Occipital lobe (tissue), 2 donors: ENCODE data around the gene DUOXA2. TPM values are rescaled to one million over a fixed set of nuclear protein-coding genes. Genes with fewer than 3 reads are reported as not detected.

Source experiments
- DNase-seq: peaks from one replicate; lab custom pipeline; 2025; lab: John Stamatoyannopoulos, UW
- total RNA-seq: library from RNA; depleted of rRNA; stranded (reverse); fragments of >200 nt; gene quantifications from one replicate; pipeline ENCODE4 v1.2.3, GENCODE V29; 2014

The DUOXA2 gene
- total RNA-seq, 1 donor from 2014 or later, result not detected

GRCh38 chr15:45116482-45117307 lies 2.6 kb downstream of the DUOXA2 start:
- no peak for DNase-seq

- DNase-seq, result no peak
Measured at GRCh38 chr15:45117308-45118130, 3.4 kb downstream of the DUOXA2 start.

- peak; percentile 78 for DNase-seq
Measured at GRCh38 chr15:45118131-45118588, 4.0 kb downstream of the DUOXA2 start.

GRCh38 chr15:45118996-45119395 lies 4.9 kb downstream of the DUOXA2 start:
- no peak for DNase-seq

GRCh38 chr15:45120081-45120972 lies 6.2 kb downstream of the DUOXA2 start:
- DNase-seq, result no peak

- DNase-seq, result no peak
Measured at GRCh38 chr15:45121020-45121419, 6.9 kb downstream of the DUOXA2 start.

- no peak for DNase-seq
Measured at GRCh38 chr15:45121706-45122417, 7.7 kb downstream of the DUOXA2 start.

- DNase-seq, result no peak
Measured at GRCh38 chr15:45122719-45123118, 8.6 kb downstream of the DUOXA2 start.

GRCh38 chr15:45123397-45123796 lies 9.3 kb downstream of the DUOXA2 start:
- no peak for DNase-seq

- no peak for DNase-seq
Measured at GRCh38 chr15:45126535-45127158, 12.5 kb downstream of the DUOXA2 start.

- DNase-seq, result no peak
Measured at GRCh38 chr15:45128971-45129639, 15.0 kb downstream of the DUOXA2 start.

GRCh38 chr15:45129651-45130129 lies 15.6 kb downstream of the DUOXA2 start, which contains the start of the genes DUOX1 and DUOXA1:
DUOX1 (plus strand) TSS chr15:45129994; CDS start chr15:45131967, 1,973 bp downstream.
DUOXA1 (minus strand) TSS chr15:45129879; CDS start chr15:45123014, 6,865 bp downstream.
- no peak for DNase-seq

GRCh38 chr15:45130291-45131000 lies 16.3 kb downstream of the DUOXA2 start:
- no peak for DNase-seq

- no peak for DNase-seq
Measured at GRCh38 chr15:45131510-45131909, 17.4 kb downstream of the DUOXA2 start.

GRCh38 chr15:45132844-45133560 lies 18.9 kb downstream of the DUOXA2 start:
- DNase-seq, result no peak

GRCh38 chr15:45133561-45133920 lies 19.4 kb downstream of the DUOXA2 start:
- DNase-seq, result no peak

GRCh38 chr15:45134046-45134445 lies 19.9 kb downstream of the DUOXA2 start:
- no peak for DNase-seq
